GM18951 (cell line): ENCODE data around the gene CDCA4.
A peak's percentile ranks its signal among the peaks of the same experiment; 100 is the strongest.
"Not testable (repeated sequence)": the region's sequence is repeated elsewhere in the genome, so short reads cannot be mapped to it uniquely, and the experiment has no call there.

ENCODE experiments used
- POLR2A ChIP-seq: IDR thresholded peaks from 4 replicates; pipeline ENCODE4 v1.6.1; 2011; ENCODE audit warnings: mild to moderate bottlenecking; ENCODE audit not compliant: insufficient read length, insufficient read depth; ENCODE audit errors: extremely low read depth
- in situ Hi-C: fragments of 300-500 bp; cut with MboI; formaldehyde crosslinking; loops from one replicate; pipeline ENCODE4 v1.12.0; 2022; ENCODE audit warnings: low sequenced_read_pairs, mixed read lengths, inconsistent platforms; ENCODE audit not compliant: unreplicated experiment

CDCA4 gene

DNA sequence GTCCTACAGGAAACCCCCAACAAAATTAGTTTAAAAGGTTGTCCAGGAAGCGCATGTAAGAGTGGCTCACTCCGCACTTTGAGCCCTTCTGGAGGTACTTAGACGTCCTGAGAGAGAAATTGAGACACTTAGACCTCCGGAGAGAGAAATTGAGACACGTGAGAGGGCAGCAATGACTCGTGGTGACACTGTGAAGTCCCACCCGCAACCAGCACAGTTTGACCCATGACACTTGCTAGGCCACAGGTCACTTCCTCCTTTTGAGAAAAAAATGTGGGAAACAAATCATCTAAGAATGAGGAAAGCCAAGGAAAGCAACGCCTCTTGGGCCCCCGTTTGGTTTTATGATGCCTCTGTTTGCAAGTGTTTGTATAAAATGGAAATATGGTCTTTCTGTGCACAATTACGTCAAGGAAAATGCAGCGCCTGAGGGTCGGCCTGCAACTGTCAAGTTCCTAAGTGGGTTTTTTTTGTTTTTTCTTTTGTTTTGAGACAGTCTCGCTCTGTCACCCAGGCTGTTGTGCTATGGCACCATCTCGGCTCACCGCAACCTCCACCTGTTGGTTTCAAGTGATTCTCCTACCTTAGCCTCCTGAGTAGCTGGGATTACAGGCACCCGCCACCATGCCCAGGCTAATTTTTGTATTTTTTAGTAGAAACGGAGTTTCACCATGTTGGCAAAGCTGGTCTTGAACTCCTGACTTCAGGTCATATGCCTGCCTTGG is 13.6 kb upstream of the CDCA4 start:
- in situ Hi-C loops, result no loop called here
- no peak for TF ChIP-seq POLR2A

DNA sequence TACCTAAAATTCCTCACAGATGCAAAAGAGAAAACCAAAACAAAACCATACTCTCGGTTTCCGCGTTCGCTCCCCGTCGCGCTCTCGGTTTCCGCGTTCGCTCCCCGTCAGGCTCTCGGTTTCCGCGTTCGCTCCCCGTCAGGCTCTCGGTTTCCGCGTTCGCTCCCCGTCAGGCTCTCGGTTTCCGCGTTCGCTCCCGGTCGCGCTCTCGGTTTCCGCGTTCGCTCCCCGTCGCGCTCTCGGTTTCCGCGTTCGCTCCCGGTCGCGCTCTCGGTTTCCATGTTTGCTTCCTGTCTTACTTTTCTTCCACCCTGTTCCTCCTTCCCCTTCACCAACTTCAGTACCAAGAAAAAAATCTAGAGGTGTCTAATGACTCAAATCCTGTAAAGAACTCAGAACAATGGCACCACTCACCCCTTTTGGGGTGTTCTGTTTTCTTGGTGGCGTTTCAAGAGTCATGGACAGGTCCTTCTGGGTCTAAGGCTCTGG is 12.6 kb upstream of the CDCA4 start:
- in situ Hi-C loops, result not testable (repeated sequence)

DNA sequence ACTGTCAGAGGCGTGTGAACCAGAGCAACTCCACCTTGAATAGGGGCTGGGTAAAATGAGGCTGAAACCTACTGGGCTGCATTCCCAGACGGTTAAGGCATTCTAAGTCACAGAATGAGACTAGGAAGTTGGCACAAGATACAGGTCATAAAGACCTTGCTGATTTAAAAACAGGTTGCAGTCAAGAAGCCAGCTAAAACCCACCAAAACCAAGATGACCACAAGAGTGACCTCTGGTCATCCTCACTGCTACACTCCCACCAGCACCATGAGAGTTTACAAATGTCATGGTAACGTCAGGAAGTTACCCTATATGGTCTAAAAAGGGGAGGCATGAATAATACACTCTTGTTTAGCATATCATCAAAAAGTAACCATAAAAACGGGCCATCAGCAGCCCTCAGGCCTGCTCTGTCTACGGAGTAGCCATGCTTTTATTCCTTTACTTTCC is 11.6 kb upstream of the CDCA4 start:
- in situ Hi-C loops, result not testable (repeated sequence)

DNA sequence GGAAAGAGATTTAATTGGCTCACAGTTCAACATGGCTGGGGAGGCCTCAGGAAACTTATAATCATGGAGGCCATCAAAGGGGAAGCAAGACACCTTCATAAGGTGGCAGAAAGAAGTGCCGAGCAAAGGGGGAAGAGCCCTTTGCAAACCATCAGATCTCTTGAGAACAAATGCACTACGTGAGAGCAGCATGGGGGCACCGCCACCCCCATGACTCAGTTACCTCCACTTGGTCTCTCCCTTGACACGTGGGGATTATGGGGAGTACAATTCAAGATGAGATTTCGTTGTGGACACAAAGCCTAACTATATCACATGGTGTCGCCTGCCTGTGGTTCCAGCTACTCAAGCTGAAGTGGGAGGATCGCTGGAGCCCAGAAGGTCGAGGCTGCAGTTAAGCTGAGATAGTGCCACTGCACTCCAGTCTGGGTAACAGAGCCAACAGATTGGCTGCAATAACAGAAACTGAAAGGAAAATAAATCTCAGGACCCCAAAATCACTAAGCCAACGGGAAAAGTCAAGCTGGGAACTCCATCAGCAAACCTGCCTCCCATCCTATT is 10.0 kb upstream of the CDCA4 start:
- no peak for TF ChIP-seq POLR2A
- in situ Hi-C loops, result no loop called here

DNA sequence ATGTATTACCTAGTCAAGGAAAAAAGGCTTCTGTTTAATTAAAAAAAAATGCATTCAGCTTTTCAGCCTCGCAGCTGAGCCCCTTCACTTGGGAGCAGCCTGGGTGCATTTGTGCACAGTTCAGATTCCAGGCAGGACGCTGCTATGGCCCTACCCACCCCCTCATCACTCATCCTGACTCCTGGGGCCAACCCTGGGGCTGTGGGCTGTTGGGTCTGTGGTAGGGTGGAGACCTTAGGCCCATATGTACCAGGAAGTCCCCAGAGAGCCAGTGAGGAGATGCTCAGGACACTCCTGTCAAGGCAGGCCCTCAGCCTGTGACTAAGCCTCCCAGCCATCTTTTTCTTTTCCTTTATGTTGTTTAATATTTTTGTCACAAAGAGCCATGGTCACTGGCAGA is 9.3 kb upstream of the CDCA4 start:
- no peak for TF ChIP-seq POLR2A
- in situ Hi-C loops, result no loop called here

DNA sequence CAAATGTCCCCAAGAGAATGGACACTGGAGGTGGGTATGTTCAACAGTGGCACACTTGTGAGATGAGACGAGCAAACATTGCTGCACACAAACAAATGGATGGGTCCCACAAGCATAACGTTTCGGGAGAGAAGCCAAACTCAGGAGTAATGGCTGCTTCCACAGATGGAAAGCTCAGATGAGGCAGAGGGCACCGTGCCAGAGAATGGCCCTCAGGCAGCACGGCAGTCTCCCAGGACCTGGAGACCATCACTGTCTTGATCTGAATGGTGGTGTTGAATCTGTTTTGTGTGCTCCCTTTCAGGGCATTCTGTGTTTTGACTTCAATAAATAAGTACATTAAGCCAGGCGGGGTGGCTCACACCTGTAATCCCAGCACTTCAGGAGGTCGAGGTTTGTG is 8.5 kb upstream of the CDCA4 start:
- TF ChIP-seq POLR2A, result no peak
- in situ Hi-C loops, result no loop called here

DNA sequence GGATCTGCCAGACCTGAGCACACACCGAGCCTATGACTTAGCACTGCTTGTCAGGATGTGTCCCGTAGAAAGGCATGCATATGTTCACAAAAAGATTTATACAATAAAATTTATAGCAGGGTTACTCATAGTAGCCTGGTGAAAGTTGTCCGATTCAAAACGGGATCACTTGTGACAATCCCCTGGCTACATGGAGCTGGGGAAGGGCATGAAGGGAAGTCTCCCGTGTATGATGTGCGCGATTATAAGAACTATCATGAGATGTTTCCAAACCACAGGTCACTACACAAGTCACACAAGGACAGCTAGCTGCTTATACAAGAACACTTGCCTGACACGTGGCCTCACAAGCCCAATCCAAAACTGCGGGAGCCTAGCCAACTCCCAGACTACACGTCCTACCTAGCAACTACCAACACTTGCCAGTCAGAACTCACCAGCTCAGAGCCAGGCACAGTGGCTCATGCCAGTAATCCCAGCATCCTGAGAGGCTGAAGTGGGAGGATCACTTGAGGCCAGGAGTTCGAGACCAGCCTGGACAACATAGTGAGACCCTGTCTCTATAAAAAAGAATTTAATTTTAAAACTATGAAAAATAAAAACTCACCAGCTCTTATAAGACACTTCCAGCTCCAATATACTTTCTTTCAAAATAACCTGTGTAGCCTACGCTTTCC is 7.5 kb upstream of the CDCA4 start:
- no peak for TF ChIP-seq POLR2A
- in situ Hi-C loops, result no loop called here

DNA sequence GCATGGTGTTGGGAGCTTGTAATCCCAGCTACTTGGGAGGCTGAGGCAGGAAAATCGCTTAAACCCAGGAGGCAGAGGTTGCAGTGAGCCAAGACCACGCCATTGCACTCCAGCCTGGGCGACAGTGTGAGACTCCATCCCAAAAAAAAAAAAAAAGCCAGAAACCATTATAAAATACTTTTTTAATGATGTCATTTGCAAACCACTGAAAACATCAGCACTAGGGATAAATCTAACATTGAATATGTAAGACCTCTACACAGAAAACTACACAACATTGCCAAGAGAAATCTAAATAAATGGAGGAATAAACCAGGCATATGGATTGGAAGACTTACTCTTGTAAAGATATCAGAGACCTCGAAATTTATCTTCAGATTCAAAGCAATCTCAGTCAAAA is 6.8 kb upstream of the CDCA4 start:
- in situ Hi-C loops, result not testable (repeated sequence)

DNA sequence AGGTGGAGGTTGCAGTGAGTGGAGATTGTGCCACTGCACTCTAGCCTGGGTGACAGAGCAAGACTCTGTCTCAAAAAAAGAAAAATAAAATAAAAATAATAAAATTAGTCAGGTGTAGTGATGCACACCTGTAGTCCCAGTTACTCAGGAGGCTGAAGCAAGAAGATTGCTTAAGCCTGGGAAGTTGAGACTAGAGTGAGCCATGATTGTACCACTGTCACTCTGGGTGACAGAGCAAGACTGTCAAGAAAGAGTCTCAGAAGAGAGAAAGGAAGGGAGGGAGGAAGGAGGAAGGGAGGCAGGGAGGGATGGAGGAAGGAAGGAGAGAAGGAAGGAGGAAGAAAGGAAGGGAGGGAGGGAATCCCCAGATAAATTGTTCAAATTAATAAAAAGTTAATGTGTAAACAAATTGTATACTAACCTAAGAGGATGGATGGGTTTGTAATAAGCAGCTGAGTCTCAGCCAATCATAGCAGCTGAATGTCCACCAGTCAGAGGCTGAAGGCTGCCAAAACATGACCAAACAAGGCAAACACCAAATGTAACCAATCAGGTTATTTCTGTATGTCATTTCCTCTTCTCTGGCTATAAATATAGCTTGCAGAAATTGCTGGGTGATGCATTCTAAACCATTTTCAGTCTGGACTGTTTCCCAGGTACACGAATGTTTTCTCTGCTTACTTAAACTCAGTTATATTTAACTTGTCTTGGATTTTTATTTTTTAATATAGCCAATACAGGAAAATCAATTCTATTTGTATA is 6.1 kb upstream of the CDCA4 start:
- TF ChIP-seq POLR2A, result peak; percentile 30
- in situ Hi-C loops, result no loop called here

DNA sequence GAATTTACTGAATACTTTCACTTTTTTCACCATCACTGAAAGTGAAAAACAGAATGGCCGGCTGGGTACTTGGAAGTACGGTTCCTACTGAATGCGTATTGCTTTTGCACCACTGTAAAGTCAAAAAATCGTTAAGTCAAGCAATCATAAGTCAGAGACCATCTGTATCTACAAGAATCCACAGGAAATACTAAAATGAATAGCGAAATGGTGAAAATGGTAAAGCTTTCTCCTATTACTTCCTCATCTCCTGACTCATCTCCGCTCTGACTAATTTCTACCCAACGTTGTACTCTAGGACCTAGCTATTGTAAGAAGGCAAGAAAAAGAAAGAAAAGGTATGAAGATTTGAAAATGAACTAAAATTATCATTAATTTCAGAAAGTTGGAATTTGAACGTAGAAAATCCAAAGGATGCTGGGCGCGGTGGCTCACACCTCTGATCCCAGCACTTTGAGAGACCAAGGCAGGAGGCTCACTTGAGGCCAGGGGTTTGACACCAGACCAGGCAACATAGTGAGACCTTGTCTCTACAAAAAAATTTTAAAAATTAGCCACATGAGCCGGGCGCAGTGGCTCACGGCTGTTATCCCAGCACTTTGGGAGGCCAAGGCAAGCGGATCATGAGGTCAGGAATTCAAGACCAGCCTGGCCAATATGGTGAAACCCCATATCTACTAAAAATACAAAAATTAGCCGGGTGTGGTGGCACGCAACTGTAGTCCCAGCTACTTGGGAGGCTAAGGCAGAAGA is 5.3 kb upstream of the CDCA4 start:
- no peak for TF ChIP-seq POLR2A
- in situ Hi-C loops, result no loop called here

DNA sequence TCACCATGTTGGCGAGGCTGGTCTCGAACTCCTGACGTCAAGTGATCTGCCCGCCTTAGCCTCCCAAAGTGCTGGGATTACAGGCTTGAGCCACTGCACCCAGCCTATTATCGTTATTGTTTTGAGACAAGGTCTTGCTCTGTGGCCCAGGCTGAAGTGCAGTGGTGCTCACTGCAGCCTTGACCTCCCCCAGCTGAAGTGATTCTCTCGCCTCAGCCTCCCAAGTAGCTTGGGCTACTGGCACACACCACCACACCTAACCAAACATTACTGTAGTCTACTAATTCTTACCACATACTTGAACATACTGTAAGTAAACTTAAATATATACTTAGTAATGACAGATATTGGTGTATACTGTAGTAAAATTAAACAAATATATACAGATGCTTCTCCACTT is 4.5 kb upstream of the CDCA4 start:
- TF ChIP-seq POLR2A, result no peak
- in situ Hi-C loops, result no loop called here

DNA sequence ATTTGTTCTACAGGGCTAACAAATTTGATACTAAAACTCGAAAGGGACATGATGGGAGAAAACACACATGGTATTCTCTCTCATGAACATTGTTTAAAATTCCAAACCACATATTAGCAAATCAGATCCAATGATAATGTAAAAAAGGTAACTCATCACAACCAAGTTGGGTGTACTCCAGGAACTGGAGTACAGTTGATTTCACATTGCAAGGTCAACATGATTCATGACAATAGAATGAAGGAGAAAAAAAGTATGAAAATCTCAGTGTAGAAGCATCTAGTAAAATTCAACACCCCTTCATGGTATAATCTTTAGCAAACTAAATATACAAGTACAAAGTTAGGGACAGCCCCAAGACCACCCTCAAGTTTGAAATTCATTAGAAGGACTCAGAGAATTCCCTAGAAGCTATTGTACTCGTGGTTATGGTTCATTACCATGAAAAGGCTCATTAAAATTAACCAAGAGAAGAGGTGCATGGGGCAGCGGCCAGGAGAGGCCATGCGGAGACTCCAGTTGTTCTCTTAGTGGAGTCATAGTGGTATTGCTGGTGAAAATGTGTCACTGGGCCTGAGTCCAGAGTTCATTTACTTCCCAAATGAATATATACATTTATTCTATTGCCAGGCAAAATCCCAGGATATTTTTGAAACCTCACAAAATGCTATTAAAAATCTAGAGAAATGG is 3.1 kb upstream of the CDCA4 start:
- in situ Hi-C loops, result no loop called here
- no peak for TF ChIP-seq POLR2A

DNA sequence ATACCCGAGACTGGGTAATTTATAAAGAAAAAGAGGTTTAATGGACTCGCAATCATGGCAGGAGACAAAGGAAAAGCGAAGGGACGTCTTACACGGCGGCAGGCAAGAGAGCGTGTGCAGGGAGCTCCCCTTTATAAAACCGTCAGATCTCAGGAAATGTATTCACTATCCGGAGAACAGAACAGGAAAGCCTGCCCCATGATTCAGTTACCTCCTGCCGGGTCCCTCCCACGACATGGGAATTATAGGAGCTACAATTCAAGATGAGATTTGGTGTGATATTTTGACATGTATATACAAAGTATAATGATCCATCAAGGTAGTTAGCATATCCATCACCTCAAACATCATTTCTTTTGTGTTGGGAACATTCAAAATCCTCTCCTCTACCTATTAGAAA is 2.3 kb upstream of the CDCA4 start:
- no peak for TF ChIP-seq POLR2A
- in situ Hi-C loops, result no loop called here

DNA sequence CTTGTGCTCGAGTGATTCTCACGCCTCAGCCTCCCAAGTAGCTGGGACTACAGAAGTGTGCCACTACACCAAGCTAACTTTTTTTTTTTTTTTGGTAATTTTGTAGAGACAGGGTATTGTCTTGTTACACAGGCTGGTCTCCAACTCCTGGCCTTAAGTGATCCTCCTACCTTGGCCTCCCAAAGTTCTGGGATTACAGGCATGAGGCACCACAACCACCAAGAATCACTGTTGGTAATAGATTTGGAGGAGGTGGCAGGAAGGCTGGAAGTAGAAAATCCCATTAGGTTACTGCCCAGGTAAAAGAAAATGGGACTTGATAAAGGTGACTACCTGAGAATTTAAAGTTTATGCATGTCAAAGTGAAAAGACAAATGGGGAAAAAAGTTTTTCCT is 1.4 kb upstream of the CDCA4 start:
- in situ Hi-C loops, result no loop called here

More for the DNA sequence above, 1.4 kb upstream of the CDCA4 start:
- no peak for TF ChIP-seq POLR2A
